Heart left ventricle (tissue), 13 donors: ENCODE results near the gene PEAK1.

Source experiments
- POLR2A ChIP-seq, 2 donors: fragments of 450-650 bp; IDR thresholded peaks; one replicate each; pipeline ENCODE4 v1.6.1; 2017; ENCODE audit warnings: antibody characterized with exemption in 2 of 2, mild to moderate bottlenecking in 2 of 2, moderate library complexity in 2 of 2
- TF ChIP-seq, protein P1 (sequence below), 12 donors: fragments of 200-600 bp; sonication (generic) in 4 of 12; IDR thresholded peaks; one replicate each; pipeline versions ENCODE4 v1.5.0 to v1.8.0; 2018 to 2022; ENCODE audit warnings: antibody characterized with exemption in 12 of 12, mild to moderate bottlenecking in 5 of 12
- donor health status: ischemic (EF 13 %, LVEDD 7.1; RV severe dilation, severe dysfunction).
- donor health status: DM: no; HTN: yes; CAD: no.
- donor health status: DM: no; HTN: no; CAD: no.
- donor health status: ischemic (EF 25% LVEDD 6.9; RV normal size, moderate dysfunction).
- donor health status: ischemic (EF 25% LVEDD 5.7; RV mildly dilated, moderate dysfunction).
- donor health status: ischemic (EF 35%, LVEDD 5.7; RV mildly dilated, moderate dysfunction).
- donor health status: nonischemic (EF 11% LVEDD 7.7; RV severe dilation, severe dysfunction).
- donor health status: DM: yes; HTN: yes; CAD: no.
- donor health status: PGD.
- donor health status: ischemic (EF 29% LVEDD 5.4; RV normal size, mild dysfunction).
- donor health status: nonischemic (EF 23%, LVEDD 6.1; RV moderate dilation, normal function).

DNA sequence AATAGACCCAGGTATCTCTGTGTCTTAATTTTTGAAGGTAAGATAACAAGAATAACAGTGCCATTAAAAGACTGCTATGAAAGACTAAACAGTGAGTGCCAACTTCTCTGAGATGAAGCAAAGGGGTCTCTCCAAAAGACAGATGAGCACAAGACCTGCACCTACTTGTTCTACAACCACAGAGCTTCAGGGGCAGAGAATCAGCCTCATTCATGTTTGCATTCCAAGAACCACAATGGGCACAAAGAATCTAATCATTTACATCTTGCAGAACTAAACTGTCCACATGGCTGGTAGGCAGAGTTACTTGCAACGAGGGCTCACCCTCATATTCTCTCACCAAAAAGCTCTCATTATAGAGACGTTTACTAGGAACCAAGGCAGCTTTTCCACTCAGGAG lies 83.9 kb downstream of the PEAK1 start:
- TF ChIP-seq, protein P1, sequence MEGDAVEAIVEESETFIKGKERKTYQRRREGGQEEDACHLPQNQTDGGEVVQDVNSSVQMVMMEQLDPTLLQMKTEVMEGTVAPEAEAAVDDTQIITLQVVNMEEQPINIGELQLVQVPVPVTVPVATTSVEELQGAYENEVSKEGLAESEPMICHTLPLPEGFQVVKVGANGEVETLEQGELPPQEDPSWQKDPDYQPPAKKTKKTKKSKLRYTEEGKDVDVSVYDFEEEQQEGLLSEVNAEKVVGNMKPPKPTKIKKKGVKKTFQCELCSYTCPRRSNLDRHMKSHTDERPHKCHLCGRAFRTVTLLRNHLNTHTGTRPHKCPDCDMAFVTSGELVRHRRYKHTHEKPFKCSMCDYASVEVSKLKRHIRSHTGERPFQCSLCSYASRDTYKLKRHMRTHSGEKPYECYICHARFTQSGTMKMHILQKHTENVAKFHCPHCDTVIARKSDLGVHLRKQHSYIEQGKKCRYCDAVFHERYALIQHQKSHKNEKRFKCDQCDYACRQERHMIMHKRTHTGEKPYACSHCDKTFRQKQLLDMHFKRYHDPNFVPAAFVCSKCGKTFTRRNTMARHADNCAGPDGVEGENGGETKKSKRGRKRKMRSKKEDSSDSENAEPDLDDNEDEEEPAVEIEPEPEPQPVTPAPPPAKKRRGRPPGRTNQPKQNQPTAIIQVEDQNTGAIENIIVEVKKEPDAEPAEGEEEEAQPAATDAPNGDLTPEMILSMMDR (IDR thresholded peaks at IDR 0.05) = no peak
- no peak for TF ChIP-seq POLR2A (IDR thresholded peaks at IDR 0.05)
